Ishikawa (cell line): ENCODE measurements around the gene GPR152.

Source experiments
- CEBPB ChIP-seq: IDR thresholded peaks from 2 replicates; pipeline ENCODE4 v1.6.1; 2012
- CREB1 ChIP-seq: IDR thresholded peaks from 2 replicates; pipeline ENCODE4 v1.6.1; 2012; ENCODE audit warnings: low read depth
- EGR1 ChIP-seq: IDR thresholded peaks from 2 replicates; pipeline ENCODE4 v1.6.1; 2012
- EP300 ChIP-seq: IDR thresholded peaks from 2 replicates; pipeline ENCODE4 v1.6.1; 2012; ENCODE audit warnings: borderline replicate concordance
- FOXM1 ChIP-seq: IDR thresholded peaks from 2 replicates; pipeline ENCODE4 v1.6.1; 2012; ENCODE audit warnings: low read depth, borderline replicate concordance
- MAX ChIP-seq: IDR thresholded peaks from 2 replicates; pipeline ENCODE4 v1.6.1; 2012
- NFIC ChIP-seq: IDR thresholded peaks from 2 replicates; pipeline ENCODE4 v1.6.1; 2012
- RAD21 ChIP-seq: IDR thresholded peaks from 2 replicates; pipeline ENCODE4 v1.6.1; 2012; ENCODE audit warnings: low read depth
- REST ChIP-seq: IDR thresholded peaks from 2 replicates; pipeline ENCODE4 v1.6.1; 2012; ENCODE audit warnings: low read depth, mild to moderate bottlenecking
- TAF1 ChIP-seq: IDR thresholded peaks from 2 replicates; pipeline ENCODE4 v1.6.1; 2012; ENCODE audit warnings: low read depth, mild to moderate bottlenecking
- TCF12 ChIP-seq: IDR thresholded peaks from 2 replicates; pipeline ENCODE4 v1.6.1; 2012; ENCODE audit warnings: low read depth
- TEAD4 ChIP-seq: IDR thresholded peaks from 2 replicates; pipeline ENCODE4 v1.6.1; 2012
- USF1 ChIP-seq: IDR thresholded peaks from 2 replicates; pipeline ENCODE4 v1.6.1; 2012
- YY1 ChIP-seq: IDR thresholded peaks from 2 replicates; pipeline ENCODE4 v1.6.1; 2012; ENCODE audit warnings: low read depth
- ZBTB7A ChIP-seq: IDR thresholded peaks from 2 replicates; pipeline ENCODE4 v1.6.1; 2012; ENCODE audit warnings: low read depth

The GPR152 gene

GRCh38 chr11:67494371-67495233 is 42.1 kb upstream of the GPR152 start:
- no peak for TF ChIP-seq ZBTB7A
- TF ChIP-seq YY1 = no peak
- no peak for TF ChIP-seq FOXM1
- no peak for TF ChIP-seq NFIC
- no peak for TF ChIP-seq CEBPB
- no peak for TF ChIP-seq TAF1
- TF ChIP-seq REST = no peak
- TF ChIP-seq CREB1 = no peak
- no peak for TF ChIP-seq EP300
- TF ChIP-seq TCF12 = no peak
- TF ChIP-seq EGR1 = no peak

GRCh38 chr11:67493548-67494370 is 41.2 kb upstream of the GPR152 start:
- TF ChIP-seq MAX (no peak), RAD21 (no peak), EP300 (no peak), TEAD4 (no peak), YY1 (no peak), FOXM1 (no peak), EGR1 (no peak), USF1 (no peak), NFIC (no peak), TCF12 (no peak), CEBPB (no peak), CREB1 (no peak), TAF1 (no peak)

- TF ChIP-seq FOXM1 (no peak), TAF1 (no peak), CEBPB (no peak), ZBTB7A (no peak), RAD21 (no peak), EP300 (no peak)
These were observed 40.4 kb upstream of the GPR152 start for GRCh38 chr11:67492801-67493547.

- TF ChIP-seq EP300 (no peak), NFIC (no peak), RAD21 (no peak), CEBPB (no peak), USF1 (no peak)
These were observed 39.7 kb upstream of the GPR152 start for GRCh38 chr11:67492069-67492727.

- TF ChIP-seq ZBTB7A (no peak), CREB1 (no peak), USF1 (no peak), NFIC (no peak), REST (no peak), EGR1 (no peak), YY1 (no peak), MAX (no peak), RAD21 (no peak), TEAD4 (no peak), CEBPB (no peak), EP300 (no peak), TCF12 (no peak), TAF1 (no peak), FOXM1 (no peak)
These were observed 38.9 kb upstream of the GPR152 start for GRCh38 chr11:67491276-67492068.
